Activated naive CD8-positive, alpha-beta T cell (primary cell): ENCODE data around the gene BRD7.
"Not testable (repeated sequence)": the region's sequence is repeated elsewhere in the genome, so short reads cannot be mapped to it uniquely, and the experiment has no call there.

Source experiments
- H3K27ac Mint-ChIP-seq: one replicate; pipeline ENCODE4 v1.8.0; 2021; ENCODE audit warnings: mixed read lengths
- H3K27me3 Mint-ChIP-seq: one replicate; pipeline ENCODE4 v1.8.0; 2021; ENCODE audit warnings: mixed read lengths
- H3K36me3 Mint-ChIP-seq: one replicate; pipeline ENCODE4 v1.8.0; 2021; ENCODE audit warnings: mixed read lengths
- H3K4me1 Mint-ChIP-seq: one replicate; pipeline ENCODE4 v1.8.0; 2021; ENCODE audit warnings: low read depth, mixed read lengths
- H3K4me3 Mint-ChIP-seq: one replicate; pipeline ENCODE4 v1.8.0; 2021; ENCODE audit warnings: mild to moderate bottlenecking, mixed read lengths
- H3K9me3 Mint-ChIP-seq: one replicate; pipeline ENCODE4 v1.8.0; 2021; ENCODE audit warnings: low read depth, mixed read lengths

Gene BRD7

DNA sequence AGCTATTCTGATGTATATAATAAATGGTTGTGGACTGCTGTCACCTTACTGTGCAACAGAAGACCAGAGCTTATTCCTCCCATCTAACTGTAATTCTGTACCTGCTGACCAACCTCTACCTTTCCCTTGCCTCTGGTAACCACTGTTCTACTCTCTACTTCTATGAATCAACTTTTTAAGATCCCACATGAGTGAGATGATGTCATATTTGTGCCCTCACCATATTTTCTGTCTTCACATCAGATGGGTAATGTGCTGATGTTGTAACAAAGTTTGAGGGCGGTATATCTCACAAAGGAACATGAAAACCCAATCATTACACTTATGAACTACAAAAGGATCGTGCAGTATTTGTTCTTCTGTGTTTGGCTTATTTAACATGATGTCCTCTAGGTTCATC is 16.8 kb downstream of the BRD7 start:
- Mint-ChIP-seq H3K4me3 (no peak overlapping the region), H3K27ac (no peak overlapping the region), H3K27me3 (no peaks in the 10 kb centered on the region), H3K9me3 (no peaks in the 10 kb centered on the region), H3K36me3 (peaks cover 9% of the 10 kb centered on the region), H3K4me1 (peaks cover 18% of the 10 kb centered on the region)

DNA sequence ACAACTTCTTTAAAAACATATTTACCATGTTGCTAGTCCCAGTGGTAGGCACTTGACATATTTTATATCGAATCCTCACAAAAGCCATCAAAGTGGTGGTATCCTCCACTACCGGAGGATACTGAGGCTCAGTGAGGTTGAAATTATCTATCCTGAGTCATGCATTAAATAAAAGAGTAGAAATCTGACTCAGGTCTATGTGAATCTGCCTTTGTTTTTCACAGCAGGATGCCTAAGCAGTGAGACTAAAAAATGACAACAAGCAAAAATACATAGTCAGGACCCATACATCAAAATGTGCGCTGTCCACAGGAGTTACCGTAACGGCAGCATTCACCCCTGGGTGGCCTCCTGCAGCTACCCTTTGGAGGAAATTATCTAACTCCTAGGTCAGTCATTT is 17.7 kb downstream of the BRD7 start:
- Mint-ChIP-seq H3K4me3 (no peak overlapping the region), H3K27ac (no peak overlapping the region), H3K4me1 (peaks cover 17% of the 10 kb centered on the region), H3K36me3 (peaks cover 12% of the 10 kb centered on the region), H3K27me3 (no peaks in the 10 kb centered on the region), H3K9me3 (no peaks in the 10 kb centered on the region)

DNA sequence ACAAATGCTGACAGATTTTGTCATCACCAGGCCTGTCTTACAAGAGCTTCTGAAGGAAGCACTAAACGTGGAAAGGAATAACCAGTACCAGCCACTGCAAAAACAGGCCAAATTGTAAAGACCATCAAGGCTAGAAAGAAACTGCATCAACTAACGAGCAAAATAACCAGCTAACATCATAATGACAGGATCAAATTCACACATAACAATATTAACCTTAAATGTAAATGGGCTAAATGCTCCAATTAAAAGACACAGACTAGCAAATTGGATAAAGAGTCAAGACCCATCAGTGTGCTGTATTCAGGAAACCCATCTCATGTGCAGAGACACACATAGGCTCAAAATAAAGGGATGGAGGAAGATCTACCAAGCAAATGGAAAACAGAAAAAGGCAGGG is 23.6 kb downstream of the BRD7 start:
- H3K4me1 Mint-ChIP-seq, result peaks cover 14% of the 10 kb centered on the region
- H3K9me3 Mint-ChIP-seq, H3K27me3 Mint-ChIP-seq, H3K27ac Mint-ChIP-seq, H3K4me3 Mint-ChIP-seq: not testable (repeated sequence)
- H3K36me3 Mint-ChIP-seq, result peaks cover 16% of the 10 kb centered on the region

DNA sequence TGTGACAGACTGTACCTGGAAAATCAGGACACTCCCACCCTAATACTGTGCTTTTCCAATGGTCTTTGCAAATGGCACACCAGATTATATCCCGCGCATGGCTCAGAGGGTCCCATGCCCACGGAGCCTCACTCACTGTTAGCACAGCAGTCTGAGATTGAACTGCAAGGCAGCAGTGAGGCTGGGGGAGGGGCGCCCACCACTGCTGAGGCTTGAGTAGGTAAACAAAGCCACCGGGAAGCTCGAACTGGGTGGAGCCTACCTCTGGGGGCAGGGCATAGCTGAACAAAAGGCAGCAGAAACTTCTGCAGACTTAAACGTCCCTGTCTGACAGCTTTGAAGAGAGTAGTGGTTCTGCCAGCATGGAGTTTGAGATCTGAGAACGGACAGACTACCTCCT is 25.2 kb downstream of the BRD7 start:
- not testable (repeated sequence) for H3K4me3 Mint-ChIP-seq, H3K27ac Mint-ChIP-seq, H3K27me3 Mint-ChIP-seq, H3K9me3 Mint-ChIP-seq
- Mint-ChIP-seq H3K36me3 (peaks cover 16% of the 10 kb centered on the region), H3K4me1 (peaks cover 22% of the 10 kb centered on the region)

DNA sequence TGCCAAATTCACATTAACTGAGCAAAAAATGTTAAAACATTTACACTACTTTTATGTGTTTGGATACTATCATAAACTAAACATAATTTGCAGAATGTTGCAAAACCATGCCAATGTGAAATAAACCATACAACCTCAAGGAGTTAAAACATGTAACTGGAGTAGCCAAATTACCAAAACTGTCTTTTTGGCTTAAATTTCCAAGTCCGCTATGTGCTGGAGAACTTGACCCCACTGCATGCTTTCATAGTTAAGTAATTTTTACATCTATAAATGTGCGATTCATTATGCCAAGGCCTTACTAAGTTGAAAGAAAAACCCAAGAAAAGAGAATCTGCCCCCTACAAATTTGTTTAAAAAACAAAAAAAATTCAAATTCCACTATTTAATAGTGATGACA is 28.2 kb downstream of the BRD7 start:
- peaks cover 31% of the 10 kb centered on the region for H3K4me1 Mint-ChIP-seq
- no peaks in the 10 kb centered on the region for H3K9me3 Mint-ChIP-seq
- no peaks in the 10 kb centered on the region for H3K27me3 Mint-ChIP-seq
- H3K4me3 Mint-ChIP-seq, result no peak overlapping the region
- H3K27ac Mint-ChIP-seq, result no peak overlapping the region
- peaks cover 9% of the 10 kb centered on the region for H3K36me3 Mint-ChIP-seq

DNA sequence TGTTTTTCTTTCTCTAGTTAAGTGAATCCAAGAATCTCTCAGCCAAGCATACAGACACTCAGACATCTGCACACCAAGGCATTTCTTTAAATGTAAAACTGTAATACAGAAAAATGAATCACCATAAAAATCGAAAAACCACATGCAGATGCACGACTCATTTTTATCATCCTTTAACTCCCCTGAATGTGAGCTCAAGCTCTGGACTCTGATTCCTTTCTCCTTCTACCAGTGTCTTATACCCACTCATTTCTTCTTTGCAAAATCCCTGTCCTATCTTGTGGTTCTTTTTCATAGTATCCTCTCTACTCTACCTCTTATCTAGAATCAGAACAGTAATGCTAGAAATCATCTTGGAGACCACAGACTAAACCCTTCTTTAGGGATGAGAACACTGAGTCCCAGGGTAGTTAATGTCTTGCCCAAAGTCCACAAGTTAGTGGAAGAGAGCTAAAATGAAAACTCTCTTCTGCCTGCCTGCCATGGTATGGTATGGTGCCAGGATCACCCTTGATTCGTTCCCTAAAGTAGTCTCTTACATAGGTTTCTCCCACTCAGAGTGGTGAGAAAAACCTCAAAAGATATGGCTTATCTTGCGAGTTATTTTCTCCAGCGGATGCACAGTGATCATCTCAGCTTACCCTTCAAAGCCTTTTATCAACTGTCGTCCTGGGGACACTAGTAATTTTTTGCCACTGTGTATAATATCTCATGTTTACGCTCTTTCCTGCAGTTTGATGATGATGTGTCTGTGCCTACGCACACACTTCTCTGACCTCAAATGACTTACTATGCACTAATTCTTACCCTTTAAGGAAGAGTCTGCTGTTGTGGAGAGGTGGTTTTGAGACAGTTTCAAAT is 30.2 kb downstream of the BRD7 start:
- H3K9me3 Mint-ChIP-seq, result no peaks in the 10 kb centered on the region
- H3K36me3 Mint-ChIP-seq, result peaks cover 11% of the 10 kb centered on the region
- H3K27ac Mint-ChIP-seq, result peak overlapping the region; percentile 87
- H3K27me3 Mint-ChIP-seq, result no peaks in the 10 kb centered on the region
- H3K4me1 Mint-ChIP-seq, result peaks cover 31% of the 10 kb centered on the region
- H3K4me3 Mint-ChIP-seq, result peak overlapping the region; percentile 61

DNA sequence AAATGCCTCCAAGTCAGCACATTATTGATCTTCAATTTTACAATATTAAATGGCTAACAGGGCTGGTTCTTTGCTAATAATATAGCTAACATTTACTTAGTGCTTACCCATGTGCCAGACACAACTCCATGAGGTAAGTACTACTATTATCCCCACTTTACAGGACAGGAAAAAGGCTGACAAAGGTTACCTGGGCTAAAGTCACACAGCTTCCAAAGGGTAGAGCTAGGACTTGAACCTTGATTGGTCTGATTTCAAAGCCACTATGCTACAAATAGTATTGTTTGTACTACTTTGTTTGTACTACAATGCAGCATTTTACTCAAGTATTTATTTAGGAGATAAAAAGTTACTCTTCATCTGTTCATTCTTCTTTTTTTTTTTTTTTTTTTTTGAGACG is 31.9 kb downstream of the BRD7 start:
- Mint-ChIP-seq H3K27ac (peak overlapping the region; percentile 22), H3K9me3 (no peaks in the 10 kb centered on the region), H3K4me1 (peaks cover 30% of the 10 kb centered on the region), H3K4me3 (no peak overlapping the region), H3K36me3 (peaks cover 20% of the 10 kb centered on the region), H3K27me3 (no peaks in the 10 kb centered on the region)

DNA sequence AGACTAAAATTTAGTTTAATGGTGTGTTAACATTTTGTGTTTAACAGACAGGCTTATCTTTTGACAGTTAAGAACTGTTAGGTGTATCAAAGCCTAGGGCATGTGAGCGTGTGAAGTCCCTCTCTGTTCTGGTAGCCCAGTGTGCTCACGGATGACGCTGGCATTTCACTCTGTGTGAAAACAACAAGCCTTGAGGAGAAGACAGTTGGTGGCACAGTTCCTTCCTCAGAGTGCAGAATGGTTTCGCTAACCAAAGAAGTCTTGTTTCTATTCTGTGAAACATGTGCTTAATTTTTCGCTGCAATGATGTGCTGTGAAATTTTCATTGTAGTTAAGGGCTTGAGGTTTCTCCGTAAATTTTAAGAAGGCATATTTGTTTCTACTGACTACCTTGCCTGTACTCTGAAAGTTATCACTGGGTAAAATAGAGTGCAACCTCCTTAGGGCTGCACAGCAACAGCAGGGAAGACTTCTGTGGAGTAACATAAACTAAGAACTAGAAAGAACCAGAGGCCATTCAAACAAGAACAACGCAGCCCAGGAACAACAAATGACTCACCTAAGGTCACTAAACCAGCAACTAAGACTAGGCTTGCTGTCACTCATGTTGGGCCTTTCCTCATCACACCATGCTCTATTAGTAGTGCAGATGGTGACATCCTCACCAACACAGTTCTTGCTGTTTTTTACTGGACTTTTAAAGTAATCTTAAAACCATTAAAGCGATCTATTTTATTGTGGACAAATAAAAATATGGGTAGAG is 33.4 kb downstream of the BRD7 start:
- H3K27ac Mint-ChIP-seq, result peak overlapping the region; percentile 85
- H3K4me3 Mint-ChIP-seq, result peak overlapping the region; percentile 42
- H3K27me3 Mint-ChIP-seq, result no peaks in the 10 kb centered on the region
- H3K36me3 Mint-ChIP-seq, result peaks cover 20% of the 10 kb centered on the region
- H3K9me3 Mint-ChIP-seq, result no peaks in the 10 kb centered on the region
- peaks cover 29% of the 10 kb centered on the region for H3K4me1 Mint-ChIP-seq

DNA sequence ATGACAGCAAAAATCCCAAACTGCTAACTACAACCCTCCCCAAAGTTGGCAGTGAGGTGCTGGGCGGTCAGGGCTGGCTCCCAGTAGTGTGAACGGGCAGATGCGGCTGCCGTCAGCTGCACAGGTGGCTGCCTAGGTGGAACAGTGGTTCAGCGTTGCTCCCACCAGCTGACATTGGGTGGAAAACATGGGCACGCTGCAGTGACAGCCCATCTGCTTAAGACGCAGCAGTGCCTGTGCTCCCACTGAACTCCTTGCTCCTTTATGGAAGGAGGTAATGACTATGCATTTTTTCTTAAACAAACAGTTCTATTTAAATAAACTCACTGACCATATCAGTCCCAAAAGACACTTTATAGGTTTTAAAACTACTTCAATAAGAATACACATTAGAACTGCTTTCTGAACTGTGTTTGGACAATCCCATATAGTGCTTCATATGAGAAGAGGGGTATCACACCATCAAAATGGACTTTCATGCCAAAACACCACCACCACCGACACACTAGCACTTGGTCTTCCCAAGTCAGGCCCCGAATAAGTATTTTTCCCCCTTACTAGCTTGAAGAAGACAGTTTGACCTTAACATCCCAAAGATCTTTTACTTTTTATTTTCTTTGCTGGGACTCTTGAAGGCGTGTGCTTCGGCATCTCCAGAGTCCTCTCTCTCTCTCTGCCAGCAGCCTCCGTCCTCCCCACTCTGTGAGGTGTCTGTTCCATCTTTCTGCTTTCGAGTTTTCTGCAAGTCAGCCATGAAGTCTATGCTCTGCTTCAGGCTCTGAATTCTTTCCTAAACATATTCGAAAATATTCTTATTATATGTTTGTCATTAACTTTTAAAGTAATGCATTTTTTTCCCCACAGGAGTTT is 34.4 kb downstream of the BRD7 start:
- Mint-ChIP-seq H3K27ac (peak overlapping the region; percentile 85), H3K27me3 (no peaks in the 10 kb centered on the region), H3K4me1 (peaks cover 29% of the 10 kb centered on the region), H3K36me3 (peaks cover 20% of the 10 kb centered on the region), H3K9me3 (no peaks in the 10 kb centered on the region), H3K4me3 (no peak overlapping the region)

DNA sequence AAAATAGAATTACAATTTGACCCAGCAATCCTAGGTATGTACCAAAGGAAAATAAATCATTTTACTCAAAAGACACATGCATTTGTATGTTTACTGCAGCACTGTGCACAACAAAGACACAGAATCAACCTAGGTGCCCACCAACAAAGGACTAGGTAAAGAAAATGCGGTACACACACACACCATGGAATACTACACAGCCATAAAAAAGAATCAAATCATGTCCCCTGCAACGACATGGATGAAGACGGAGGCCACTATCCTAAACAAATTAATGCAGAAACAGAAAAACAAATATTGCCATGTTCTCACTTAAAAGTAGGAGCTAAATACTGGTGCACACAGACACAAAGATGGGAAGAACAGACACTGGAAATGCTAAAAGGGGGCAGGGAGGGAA is 36.2 kb downstream of the BRD7 start:
- Mint-ChIP-seq H3K36me3 (peaks cover 14% of the 10 kb centered on the region), H3K4me1 (peaks cover 22% of the 10 kb centered on the region), H3K27ac (peak overlapping the region; percentile 4), H3K9me3 (no peaks in the 10 kb centered on the region), H3K4me3 (no peak overlapping the region), H3K27me3 (no peaks in the 10 kb centered on the region)

DNA sequence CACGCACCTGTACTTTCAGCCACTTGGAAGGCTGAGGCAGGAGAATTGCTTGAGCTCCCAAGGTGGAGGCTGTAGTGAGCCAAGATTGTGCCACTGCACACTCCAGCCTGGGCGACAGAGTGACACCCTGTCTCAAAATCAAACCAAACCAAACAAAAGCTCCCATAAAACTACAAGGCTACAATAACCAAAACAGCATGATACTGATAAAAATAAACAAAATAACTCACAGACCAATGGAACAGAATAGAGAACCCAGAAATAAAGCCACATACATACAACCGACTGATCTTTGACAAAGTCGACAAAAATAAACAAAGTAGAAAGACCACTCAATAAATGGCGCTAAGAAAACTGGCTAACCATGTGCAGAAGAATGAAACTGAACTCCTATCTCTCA is 37.2 kb downstream of the BRD7 start:
- Mint-ChIP-seq H3K27me3 (no peaks in the 10 kb centered on the region), H3K36me3 (peaks cover 14% of the 10 kb centered on the region), H3K9me3 (no peaks in the 10 kb centered on the region), H3K27ac (peak overlapping the region; percentile 50), H3K4me1 (peaks cover 26% of the 10 kb centered on the region), H3K4me3 (no peak overlapping the region)

DNA sequence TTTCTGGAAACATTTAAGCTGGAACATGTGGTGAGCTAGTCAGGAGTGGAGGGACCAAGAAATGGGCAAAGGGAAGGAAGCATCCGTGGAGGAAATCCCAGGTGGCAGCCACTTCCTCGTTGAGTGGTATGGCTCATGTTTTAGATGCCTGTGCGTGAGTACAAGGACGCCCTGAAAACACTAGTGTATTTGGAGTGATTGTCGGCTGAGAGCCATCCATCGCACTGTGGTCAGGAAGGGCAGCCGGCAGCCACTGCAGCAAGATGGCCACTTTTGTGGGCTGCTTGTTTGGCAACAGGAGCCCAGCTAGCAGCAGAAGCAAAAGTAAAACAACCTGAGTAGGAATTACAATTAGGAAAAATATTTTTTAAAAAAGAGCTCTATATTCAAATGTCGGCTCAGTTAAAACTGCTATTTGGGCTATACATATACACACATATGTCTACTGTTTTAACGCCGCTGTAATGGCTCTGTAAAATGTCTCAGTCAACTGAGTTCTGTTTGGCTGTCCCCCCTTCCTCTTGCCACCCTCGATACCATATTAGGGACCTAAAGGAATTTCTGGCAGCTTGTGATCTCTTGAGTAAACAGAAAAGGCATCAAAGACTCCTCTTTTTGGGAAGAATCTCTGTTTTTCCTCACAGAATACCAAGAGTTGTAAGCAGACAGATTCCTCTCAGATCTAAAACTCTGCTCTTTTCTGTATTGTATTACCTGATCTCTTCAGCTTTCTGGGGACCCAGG is 39.2 kb downstream of the BRD7 start:
- no peak overlapping the region for H3K4me3 Mint-ChIP-seq
- peaks cover 28% of the 10 kb centered on the region for H3K4me1 Mint-ChIP-seq
- no peaks in the 10 kb centered on the region for H3K27me3 Mint-ChIP-seq
- no peaks in the 10 kb centered on the region for H3K9me3 Mint-ChIP-seq
- peaks cover 12% of the 10 kb centered on the region for H3K36me3 Mint-ChIP-seq
- H3K27ac Mint-ChIP-seq, result peak overlapping the region; percentile 30

DNA sequence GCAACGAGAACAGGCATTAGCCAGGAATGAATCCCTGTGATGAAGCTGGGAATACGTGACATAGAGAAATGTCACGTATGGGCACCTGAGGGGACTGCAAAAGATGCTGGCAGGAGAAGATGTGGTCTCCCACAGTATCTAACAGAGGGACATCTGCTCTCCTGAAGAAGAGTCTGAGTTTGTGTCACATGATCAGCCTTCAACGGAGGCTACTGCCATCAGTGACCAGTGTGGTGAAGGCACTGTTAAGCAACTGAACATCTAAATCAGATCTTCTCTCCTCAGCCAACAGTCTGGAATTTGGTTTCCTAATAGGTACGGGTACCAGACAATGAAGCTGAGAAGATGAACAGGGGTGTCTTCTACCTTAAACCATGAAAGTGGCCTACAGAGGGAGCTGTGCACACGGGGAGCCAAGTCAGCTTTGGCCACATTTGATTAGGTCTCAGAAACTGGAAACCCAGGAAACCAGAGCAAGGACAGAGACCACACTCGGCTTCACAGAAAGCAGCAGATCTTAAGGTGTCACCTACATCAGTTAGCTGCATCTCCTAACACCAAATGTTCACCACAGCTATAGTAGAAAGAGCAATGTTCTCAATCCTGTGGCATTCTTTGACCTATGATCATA is 41.8 kb downstream of the BRD7 start:
- peaks cover 44% of the 10 kb centered on the region for H3K4me1 Mint-ChIP-seq
- H3K36me3 Mint-ChIP-seq, result peaks cover 2% of the 10 kb centered on the region
- H3K27me3 Mint-ChIP-seq, result no peaks in the 10 kb centered on the region
- peak overlapping the region; percentile 69 for H3K27ac Mint-ChIP-seq
- no peak overlapping the region for H3K4me3 Mint-ChIP-seq
- H3K9me3 Mint-ChIP-seq, result no peaks in the 10 kb centered on the region

DNA sequence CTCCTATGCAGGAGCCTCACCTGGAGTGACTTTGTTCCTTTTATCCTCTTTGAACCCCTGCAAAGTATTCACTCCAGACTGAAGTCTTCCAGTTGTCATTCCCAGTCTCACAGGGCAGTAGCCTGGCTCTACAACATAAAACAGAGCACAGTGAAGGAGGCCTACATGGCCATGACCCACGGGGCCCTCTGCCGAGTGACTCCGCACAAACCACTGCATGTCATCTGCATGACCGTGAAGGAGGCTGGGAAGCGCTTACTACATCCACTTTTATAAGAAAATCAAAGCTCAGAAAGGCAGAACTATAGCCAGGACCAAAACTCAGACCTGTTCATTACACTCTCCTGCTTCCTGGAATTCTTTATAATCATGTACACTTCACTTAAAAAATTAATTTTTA is 42.5 kb downstream of the BRD7 start:
- H3K4me1 Mint-ChIP-seq, result peaks cover 44% of the 10 kb centered on the region
- H3K27ac Mint-ChIP-seq, result no peak overlapping the region
- peaks cover 2% of the 10 kb centered on the region for H3K36me3 Mint-ChIP-seq
- no peaks in the 10 kb centered on the region for H3K9me3 Mint-ChIP-seq
- H3K4me3 Mint-ChIP-seq, result no peak overlapping the region
- H3K27me3 Mint-ChIP-seq, result no peaks in the 10 kb centered on the region
